HG02870 (cell line): ENCODE data around the gene UXS1.
A peak's percentile ranks its signal among the peaks of the same experiment; 100 is the strongest.

Experiments
- ATAC-seq: cut with Tn5 transposase; IDR thresholded peaks from one replicate; pipeline ENCODE4 v1.9.1; 2021; ENCODE audit warnings: mild to moderate bottlenecking, moderate library complexity; ENCODE audit not compliant: unreplicated experiment

Gene UXS1

DNA sequence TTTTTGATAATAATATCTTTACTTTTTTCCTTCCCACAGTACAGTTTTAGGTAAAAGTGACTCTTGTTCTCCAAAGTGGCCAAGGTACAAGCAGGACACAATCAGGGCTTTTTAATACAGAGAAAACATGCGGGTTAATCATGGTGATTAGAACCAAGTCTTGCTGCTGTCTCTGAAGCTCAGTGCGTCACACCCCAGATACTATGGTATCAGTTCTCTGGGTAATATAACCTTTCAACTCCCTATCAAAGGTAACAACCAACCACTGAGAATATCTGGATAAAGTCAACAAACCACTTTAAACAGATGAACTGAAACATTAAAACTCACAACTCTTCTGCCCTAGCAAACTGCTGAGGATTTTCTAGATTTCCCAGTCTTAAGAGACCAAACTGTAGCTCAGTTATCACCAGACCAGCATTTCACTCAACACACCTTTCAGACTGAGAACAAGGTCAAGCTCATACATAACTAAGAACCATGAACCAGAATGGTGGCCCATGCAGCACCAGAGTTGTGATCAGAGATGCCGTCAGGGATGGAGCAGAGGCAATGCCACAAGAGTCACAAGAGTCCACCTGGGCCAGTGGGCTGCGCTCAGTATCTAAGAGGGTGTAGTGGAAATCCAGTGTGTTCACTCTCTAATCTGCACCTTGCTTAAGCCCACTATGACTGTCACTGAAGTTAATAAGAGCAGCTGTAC is 103.0 kb downstream of the UXS1 start:
- no peak for ATAC-seq

DNA sequence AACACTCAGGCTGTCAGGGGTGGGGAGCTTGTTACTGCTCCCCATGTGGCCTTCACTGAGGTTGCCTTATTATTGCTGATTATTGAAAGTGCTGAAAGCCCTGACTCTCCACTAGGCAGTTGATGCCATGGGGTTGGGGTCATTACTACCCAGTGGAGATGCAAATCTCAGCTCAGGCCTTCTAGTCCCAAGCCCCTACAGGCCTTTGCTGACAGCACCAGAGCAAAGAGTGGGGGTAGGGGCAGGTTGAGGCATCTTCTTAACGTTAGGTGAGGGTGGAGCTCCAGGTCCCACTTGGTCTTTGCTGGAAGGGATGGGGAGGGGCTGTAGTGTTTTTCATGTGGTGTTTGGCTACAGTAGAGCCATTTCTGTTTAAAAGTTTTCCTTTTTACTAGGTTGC is 104.5 kb downstream of the UXS1 start:
- ATAC-seq, result no peak

DNA sequence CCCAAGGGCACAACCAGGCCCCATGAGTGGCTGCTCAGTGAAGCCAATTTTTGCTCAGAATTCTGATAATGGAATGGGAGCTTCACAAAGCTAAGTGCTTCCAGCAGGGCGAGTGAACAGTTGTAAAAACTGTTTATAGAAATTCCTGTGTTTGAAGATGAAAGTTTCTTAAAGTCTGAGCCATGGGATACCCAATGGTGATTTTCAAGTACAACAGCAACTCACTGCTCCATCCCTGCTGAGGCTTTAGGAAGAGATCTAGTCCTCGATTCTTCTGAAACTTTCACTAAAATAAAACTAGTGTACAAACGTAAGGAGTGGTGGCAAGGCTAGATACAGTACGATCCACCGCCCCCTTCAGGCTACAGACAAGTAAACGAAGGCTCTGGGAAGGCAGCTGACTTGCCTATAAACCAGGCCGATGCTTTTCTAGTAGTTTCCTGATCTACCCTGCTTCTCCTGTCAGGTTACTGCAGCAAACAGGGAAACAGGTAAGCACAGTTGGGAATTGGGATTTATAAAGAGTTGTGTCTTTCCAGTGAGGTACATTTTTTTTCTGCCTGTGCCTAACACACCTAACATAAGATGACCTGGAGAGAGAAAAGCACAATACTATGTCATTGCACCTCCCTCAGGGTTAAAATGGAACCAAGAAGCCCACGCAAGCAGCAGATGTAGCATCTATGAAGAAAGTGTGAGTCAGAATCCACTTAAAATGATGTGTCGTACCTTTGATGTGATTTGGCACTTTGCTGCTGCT is 108.7 kb downstream of the UXS1 start:
- peak; percentile 72 for ATAC-seq

DNA sequence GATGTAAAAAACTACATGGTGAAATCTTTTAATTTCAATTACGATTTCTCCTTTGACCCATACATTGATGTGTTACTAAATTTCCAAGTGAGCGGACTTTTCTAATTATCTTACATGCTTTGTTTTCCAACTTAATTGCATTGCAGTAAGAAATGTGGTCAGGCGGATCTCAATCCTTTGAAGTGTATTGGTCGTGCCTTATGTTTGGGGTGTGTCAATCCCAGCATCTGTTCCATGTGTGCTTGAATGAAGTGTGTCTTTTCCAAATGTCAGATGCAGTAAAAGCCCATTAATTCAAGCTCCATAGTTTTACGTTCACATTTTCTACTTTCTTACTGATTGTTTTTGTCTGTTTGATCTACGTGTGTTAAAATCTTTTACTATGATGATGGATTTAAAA is 113.1 kb downstream of the UXS1 start:
- ATAC-seq, result no peak

DNA sequence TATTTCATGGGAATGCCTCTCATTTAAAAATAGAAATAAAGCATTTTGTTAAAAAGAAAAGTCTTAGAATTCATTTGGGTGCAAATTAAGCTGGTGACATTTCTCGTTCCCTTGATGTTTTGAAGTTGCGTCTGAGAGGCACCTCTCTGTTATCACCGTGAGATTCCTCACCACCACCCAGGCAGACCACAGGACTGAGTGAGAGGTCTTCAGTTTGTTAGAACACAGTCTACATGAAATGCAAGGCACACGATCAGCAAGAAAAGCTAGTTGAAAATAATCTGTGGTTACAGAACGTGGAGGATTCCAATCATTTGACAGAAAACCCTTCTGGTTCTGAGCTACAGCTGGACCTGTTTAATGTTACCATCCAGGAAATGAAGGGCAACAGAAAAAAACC is 116.0 kb downstream of the UXS1 start:
- no peak for ATAC-seq

GRCh38 chr2:106076941-106077340 is 117.2 kb downstream of the UXS1 start:
- ATAC-seq, result no peak

DNA sequence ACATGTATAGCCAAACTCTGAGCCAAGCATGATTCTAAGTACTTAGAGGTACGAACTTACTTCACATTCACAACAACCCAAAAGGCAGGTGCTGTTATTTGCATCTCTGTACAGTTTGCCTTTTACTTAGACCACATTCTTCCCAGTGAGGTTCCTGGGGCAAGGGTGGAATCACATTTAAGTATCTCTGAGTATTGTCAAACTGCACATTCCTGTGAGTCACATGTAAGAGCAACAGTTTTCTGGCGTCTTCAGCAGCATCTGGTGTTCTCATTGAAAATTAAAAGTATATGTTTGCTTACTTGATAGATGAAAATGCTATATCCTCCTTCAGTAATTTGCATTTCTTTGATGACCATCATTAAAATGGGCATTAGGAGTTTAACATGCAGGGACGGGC is 119.1 kb downstream of the UXS1 start:
- ATAC-seq, result no peak

GRCh38 chr2:106073678-106074406 is 120.3 kb downstream of the UXS1 start:
- no peak for ATAC-seq

DNA sequence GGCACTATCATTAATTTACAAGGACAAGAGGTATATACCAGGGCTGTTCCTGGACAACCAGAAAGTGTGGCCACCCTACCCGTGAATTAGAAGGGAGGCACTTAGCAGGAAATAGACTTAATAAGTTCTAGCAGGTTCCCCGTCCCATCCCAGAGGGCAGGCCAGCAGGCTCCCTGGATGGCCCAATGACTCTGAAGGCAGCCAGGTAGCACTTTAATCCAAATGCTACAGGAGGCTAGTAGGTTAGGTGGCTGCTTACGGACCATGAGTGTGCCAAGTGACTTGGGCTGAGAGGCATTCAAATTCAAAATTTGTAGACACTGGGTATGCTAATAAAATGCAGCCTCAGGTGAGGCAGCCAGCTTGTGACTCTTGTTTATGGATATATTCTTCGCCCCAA is 123.9 kb downstream of the UXS1 start:
- ATAC-seq, result no peak

DNA sequence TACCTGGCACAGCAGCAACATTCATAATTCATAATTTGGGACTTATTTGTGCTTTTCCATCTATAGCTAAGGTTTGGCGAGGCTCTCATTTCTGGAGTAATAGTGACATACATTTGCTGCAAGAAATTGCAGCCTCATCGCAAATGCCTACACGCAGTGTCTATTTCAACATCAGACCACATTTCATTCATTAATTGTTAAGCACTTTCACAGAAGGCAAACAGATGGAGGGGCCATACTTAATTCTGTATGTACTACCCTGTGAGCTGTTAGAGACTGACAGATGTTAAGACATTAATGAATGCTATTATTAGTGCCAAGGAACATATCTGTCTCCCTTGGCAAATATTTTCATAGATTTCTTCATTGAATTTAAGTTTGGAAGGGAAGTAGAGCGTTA is 125.7 kb downstream of the UXS1 start:
- ATAC-seq, result no peak

GRCh38 chr2:106065983-106066820 is 127.9 kb downstream of the UXS1 start:
- ATAC-seq, result no peak

DNA sequence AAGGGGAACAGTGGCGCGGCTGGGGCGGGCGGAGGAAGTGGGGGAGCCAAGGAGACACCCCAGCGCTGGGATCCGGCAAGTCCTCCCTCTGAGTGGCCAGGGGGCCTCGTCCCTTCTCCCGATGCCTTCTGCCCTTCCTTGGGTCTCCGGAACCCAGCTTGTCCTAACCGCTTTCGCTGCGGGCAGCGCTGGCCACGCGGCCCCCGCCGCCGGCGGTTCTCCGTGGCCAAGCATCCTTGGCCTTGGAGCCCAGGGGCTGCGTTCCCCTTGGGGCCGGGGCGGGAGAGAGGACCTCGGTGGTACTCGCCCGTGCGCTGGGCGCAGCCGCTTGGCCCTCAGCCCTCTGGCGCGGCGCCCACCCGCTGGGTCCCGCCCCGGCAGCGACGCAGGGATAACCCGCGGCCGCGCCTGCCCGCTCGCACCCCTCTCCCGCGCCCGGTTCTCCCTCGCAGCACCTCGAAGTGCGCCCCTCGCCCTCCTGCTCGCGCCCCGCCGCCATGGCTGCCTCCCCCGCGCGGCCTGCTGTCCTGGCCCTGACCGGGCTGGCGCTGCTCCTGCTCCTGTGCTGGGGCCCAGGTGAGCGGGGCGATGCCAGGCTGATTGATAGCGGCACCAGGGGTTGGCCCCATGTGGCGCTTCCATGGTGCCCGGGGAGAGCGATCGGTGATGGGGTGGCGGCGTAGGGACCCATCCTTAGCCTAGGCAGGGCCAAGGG is 128.7 kb downstream of the UXS1 start:
- no peak for ATAC-seq

DNA sequence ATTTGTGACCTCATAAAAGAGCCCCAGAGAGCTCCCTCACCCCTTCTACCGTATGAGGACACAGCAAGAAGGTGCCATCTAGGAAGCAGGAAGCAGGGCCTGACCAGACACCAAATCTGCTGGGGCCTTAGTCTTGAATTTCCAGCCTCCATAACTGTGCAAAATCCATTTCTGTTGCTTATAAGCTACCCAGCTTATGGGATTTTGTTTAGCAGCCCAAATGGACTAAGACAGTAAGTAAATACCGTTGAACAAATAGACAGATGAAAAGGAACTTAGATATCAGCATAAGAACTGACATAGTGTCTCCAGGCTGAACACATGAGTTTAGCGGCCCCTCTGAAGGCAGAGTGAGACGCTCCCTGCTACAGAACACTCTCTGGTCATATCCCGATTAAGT is 130.9 kb downstream of the UXS1 start:
- no peak for ATAC-seq

GRCh38 chr2:106062627-106063026 is 131.5 kb downstream of the UXS1 start:
- ATAC-seq, result no peak

DNA sequence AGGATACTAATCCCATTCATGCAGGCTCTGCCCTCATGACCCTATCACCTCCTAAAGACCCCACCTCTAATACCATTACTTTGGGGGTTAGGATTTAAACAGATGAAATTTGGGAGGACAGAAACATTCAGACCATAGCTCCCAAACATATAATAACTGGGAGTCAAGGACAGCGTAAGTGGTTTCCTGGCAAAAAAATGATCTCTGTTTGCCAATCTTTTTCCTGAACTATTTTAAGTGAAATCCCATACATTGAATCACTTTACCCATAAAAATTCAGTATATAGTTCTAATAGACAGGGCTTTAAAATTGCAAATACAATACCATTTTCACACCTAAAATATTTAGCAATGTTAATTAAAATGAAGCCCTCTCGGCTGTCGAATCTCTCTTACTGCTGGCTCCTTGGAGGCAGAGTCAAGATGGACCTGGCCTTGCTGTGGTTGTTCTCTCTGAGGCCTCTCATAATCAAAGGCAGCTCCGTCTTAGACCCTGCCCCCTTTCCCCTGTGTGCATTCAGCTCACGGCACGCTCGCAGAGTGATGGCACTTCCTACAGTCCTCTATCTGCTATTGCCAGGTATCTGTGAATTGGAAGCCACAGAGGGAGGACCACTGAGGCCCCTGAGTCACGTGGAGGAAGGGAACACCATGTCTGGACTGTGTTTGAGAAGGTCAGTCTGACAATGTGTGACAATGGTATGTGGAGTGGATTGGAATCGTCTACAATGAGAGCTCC is 132.3 kb downstream of the UXS1 start:
- no peak for ATAC-seq

GRCh38 chr2:106059416-106060065 is 134.6 kb downstream of the UXS1 start:
- ATAC-seq, result no peak

- ATAC-seq, result no peak
These were observed 135.5 kb downstream of the UXS1 start for GRCh38 chr2:106058469-106059137.

DNA sequence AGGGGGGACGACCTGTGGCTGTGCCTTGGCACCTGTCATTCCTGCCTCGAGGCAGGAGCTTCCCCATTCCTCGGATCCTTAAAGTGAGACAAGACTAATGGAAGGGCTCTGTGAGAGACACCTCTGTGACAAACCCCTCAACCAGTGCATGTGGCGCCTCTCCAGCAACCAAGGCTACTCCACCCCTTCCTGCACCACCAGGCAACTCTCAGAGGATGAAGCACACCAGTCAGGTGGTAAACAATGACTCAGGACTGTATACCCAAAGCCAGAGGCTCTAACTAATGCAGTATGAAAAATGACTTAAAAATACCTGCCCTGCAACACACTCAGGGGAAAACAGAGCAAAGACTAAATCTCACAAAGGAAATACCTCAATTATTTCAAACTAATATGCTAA is 136.9 kb downstream of the UXS1 start:
- no peak for ATAC-seq
